H1 (cell line): ENCODE results near the gene USP36. TPM values are rescaled to one million over a fixed set of nuclear protein-coding genes. Genes with fewer than 3 reads are reported as not detected.

Experiments used
- CTCF ChIA-PET: fragments of 300-600 bp; sonication (Branson Sonifier 250); formaldehyde crosslinking; loops from one replicate; lab custom pipeline; 2021; ENCODE audit not compliant: partially characterized antibody; lab: Charles Lee
- POLR2A ChIA-PET: fragments of 300-600 bp; sonication (Branson Sonifier 250); formaldehyde crosslinking; loops from one replicate; lab custom pipeline; 2021; ENCODE audit warnings: inconsistent platforms; ENCODE audit not compliant: partially characterized antibody; lab: Charles Lee
- DNase-seq, 2 experiments: peaks; one replicate each; pipeline versions ENCODE4 v3.0.0 to v3.0.0-alpha.2; 2010 to 2022; ENCODE audit warnings: low spot score in 2 of 2, low read depth in 1 of 2, mixed read lengths in 1 of 2
- FAIRE-seq: peaks from 2 replicates; lab custom pipeline; 2011; peaks lifted over from hg19 to GRCh38; lab: Jason Lieb, UNC
- H2AFZ ChIP-seq: 2 replicates; pipeline ENCODE4 v1.8.1; 2012; ENCODE audit warnings: low read length, inconsistent platforms
- H2AK5ac ChIP-seq: 2 replicates; pipeline ENCODE4 v1.6.1; 2013; ENCODE audit warnings: low read depth, low read length
- H2BK120ac ChIP-seq: replicated peaks from 2 replicates; pipeline ENCODE3; 2013; ENCODE audit warnings: low read depth, low read length, inconsistent platforms
- H2BK12ac ChIP-seq: 2 replicates; pipeline ENCODE4 v1.6.1; 2013; ENCODE audit warnings: low read depth, low read length
- H2BK15ac ChIP-seq: 2 replicates; pipeline ENCODE4 v1.6.1; 2013; ENCODE audit warnings: low read length
- H2BK20ac ChIP-seq: 2 replicates; pipeline ENCODE4 v1.6.1; 2013; ENCODE audit warnings: low read length
- H2BK5ac ChIP-seq: 2 replicates; pipeline ENCODE4 v1.6.1; 2013; ENCODE audit warnings: low read depth, low read length
- H3K14ac ChIP-seq: 2 replicates; pipeline ENCODE4 v1.6.1; 2013; ENCODE audit warnings: inconsistent platforms; ENCODE audit not compliant: insufficient read length
- H3K18ac ChIP-seq: 2 replicates; pipeline ENCODE4 v1.6.1; 2013; ENCODE audit warnings: low read length; ENCODE audit errors: extremely low read depth
- H3K23ac ChIP-seq: 2 replicates; pipeline ENCODE4 v1.6.1; 2013; ENCODE audit warnings: inconsistent platforms; ENCODE audit not compliant: insufficient read length
- H3K23me2 ChIP-seq: 2 replicates; pipeline ENCODE4 v1.6.1; 2013; ENCODE audit warnings: low read depth, low read length
- H3K27ac ChIP-seq: 2 replicates; pipeline ENCODE4 v1.6.1; 2011; ENCODE audit warnings: low read depth, low read length, inconsistent platforms
- H3K27me3 ChIP-seq, 4 experiments: replicated peaks in 1 of 4; 1 replicate in 1 of 4; 2 replicates in 3 of 4; pipeline versions ENCODE4 v1.6.1 to v1.8.1; 2011 to 2013; ENCODE audit warnings: low read length in 3 of 4, mild to moderate bottlenecking in 3 of 4, inconsistent platforms in 2 of 4, mixed read lengths in 2 of 4, moderate library complexity in 1 of 4; ENCODE audit not compliant: control insufficient read depth in 3 of 4, insufficient read depth in 3 of 4; ENCODE audit errors: extremely low read depth in 1 of 4
- H3K36me3 ChIP-seq, 4 experiments: 2 replicates each; pipeline versions ENCODE4 v1.6.1 to v1.8.1; 2011 to 2013; ENCODE audit warnings: mild to moderate bottlenecking in 4 of 4, low read length in 3 of 4, moderate library complexity in 2 of 4, control low read depth in 1 of 4, inconsistent platforms in 1 of 4; ENCODE audit not compliant: insufficient read depth in 4 of 4, control insufficient read depth in 2 of 4
- H3K4ac ChIP-seq: replicated peaks from 2 replicates; pipeline ENCODE3; 2013; ENCODE audit warnings: low read length, low read depth, mixed read lengths, inconsistent platforms; ENCODE audit not compliant: insufficient read length
- H3K4me1 ChIP-seq, 4 experiments: replicated peaks in 1 of 4; 1 replicate in 1 of 4; 2 replicates in 3 of 4; pipeline versions ENCODE4 v1.6.1 to v1.8.1; 2011 to 2013; ENCODE audit warnings: low read length in 3 of 4, inconsistent platforms in 2 of 4, mixed read lengths in 1 of 4; ENCODE audit not compliant: insufficient read depth in 4 of 4, control insufficient read depth in 3 of 4
- H3K4me2 ChIP-seq, 2 experiments: 2 replicates each; pipeline versions ENCODE4 v1.6.1 to v1.8.1; 2011 to 2013; ENCODE audit warnings: low read depth in 2 of 2, low read length in 2 of 2, control low read depth in 1 of 2, inconsistent platforms in 1 of 2, mild to moderate bottlenecking in 1 of 2; ENCODE audit not compliant: insufficient read depth in 1 of 2
- H3K4me3 ChIP-seq, 4 experiments: fragments of 200-600, 300-600 bp in 1 of 4; sonication (generic), shearing (Covaris generic), sonication (Bioruptor Twin) in 1 of 4; 2 replicates each; pipeline versions ENCODE4 v1.5.1 to v1.8.1; 2011 to 2016; ENCODE audit warnings: low read length in 4 of 4, low read depth in 3 of 4, control low read depth in 2 of 4, inconsistent platforms in 2 of 4, mild to moderate bottlenecking in 2 of 4, mixed read lengths in 1 of 4, moderate library complexity in 1 of 4; ENCODE audit not compliant: insufficient read depth in 2 of 4; ENCODE audit errors: extremely low read depth in 1 of 4
- H3K56ac ChIP-seq: replicated peaks from 2 replicates; pipeline ENCODE3; 2013; ENCODE audit warnings: low read depth, mild to moderate bottlenecking, mixed read lengths, low read length, inconsistent platforms; ENCODE audit not compliant: insufficient read length
- H3K79me1 ChIP-seq: 2 replicates; pipeline ENCODE4 v1.6.1; 2013; ENCODE audit warnings: low read depth, low read length, control low read depth
- H3K79me2 ChIP-seq, 2 experiments: 2 replicates each; pipeline versions ENCODE4 v1.6.1 to v1.8.1; 2012 to 2013; ENCODE audit warnings: low read length in 2 of 2, mild to moderate bottlenecking in 2 of 2, inconsistent platforms in 1 of 2; ENCODE audit not compliant: insufficient read depth in 2 of 2, control insufficient read depth in 1 of 2
- H3K9ac ChIP-seq, 4 experiments: replicated peaks in 1 of 4; 1 replicate in 1 of 4; 2 replicates in 3 of 4; pipeline versions ENCODE4 v1.6.1 to v1.8.1; 2011 to 2013; ENCODE audit warnings: low read depth in 3 of 4, low read length in 3 of 4, control low read depth in 2 of 4, mild to moderate bottlenecking in 2 of 4, moderate library complexity in 2 of 4, inconsistent platforms in 1 of 4; ENCODE audit errors: extremely low read depth in 1 of 4
- H3K9me3 ChIP-seq, 2 experiments: 2 replicates each; pipeline versions ENCODE4 v1.6.1 to v1.8.1; 2012 to 2013; ENCODE audit warnings: mild to moderate bottlenecking in 2 of 2, moderate library complexity in 2 of 2, control low read depth in 1 of 2, inconsistent platforms in 1 of 2, low read depth in 1 of 2, low read length in 1 of 2, mixed read lengths in 1 of 2; ENCODE audit not compliant: insufficient read depth in 2 of 2
- H4K20me1 ChIP-seq, 2 experiments: replicated peaks in 1 of 2; 2 replicates each; pipeline versions ENCODE3 to v1.8.1; 2011 to 2013; ENCODE audit warnings: inconsistent platforms in 2 of 2, low read length in 2 of 2, mild to moderate bottlenecking in 1 of 2; ENCODE audit not compliant: insufficient read depth in 2 of 2, control insufficient read depth in 1 of 2
- H4K5ac ChIP-seq: 2 replicates; pipeline ENCODE4 v1.6.1; 2013; ENCODE audit warnings: low read length, low read depth, mixed read lengths, inconsistent platforms; ENCODE audit not compliant: insufficient read length
- H4K8ac ChIP-seq: 2 replicates; pipeline ENCODE4 v1.8.0; 2013; ENCODE audit warnings: mild to moderate bottlenecking, moderate library complexity, low read length, inconsistent platforms; ENCODE audit not compliant: insufficient read depth; ENCODE audit errors: extremely low read depth
- H4K91ac ChIP-seq: replicated peaks from 2 replicates; pipeline ENCODE3; 2013; ENCODE audit warnings: low read length, mixed read lengths, inconsistent platforms; ENCODE audit not compliant: insufficient read length
- CBX5 ChIP-seq: fragments of 300-800, 300-1000 bp; sonication (generic); IDR thresholded peaks from 2 replicates; pipeline ENCODE4 v1.7.1; 2016; ENCODE audit warnings: antibody characterized with exemption, low read length, low read depth
- EP300 ChIP-seq, 2 experiments: IDR thresholded peaks; 1 replicate in 1 of 2; 2 replicates in 1 of 2; pipeline ENCODE4 v1.6.1; 2011 to 2012; ENCODE audit warnings: low read depth in 2 of 2, low read length in 2 of 2, mild to moderate bottlenecking in 2 of 2, borderline replicate concordance in 1 of 2, inconsistent platforms in 1 of 2, moderate library complexity in 1 of 2
- KDM1A ChIP-seq: fragments of 200-600, 300-600 bp; sonication (generic); IDR thresholded peaks from 2 replicates; pipeline ENCODE4 v1.7.1; 2016; ENCODE audit warnings: mild to moderate bottlenecking, low read length, borderline replicate concordance
- WGBS, 2 experiments: shearing (Covaris generic) in 1 of 2; methylation state at CpG; one replicate each; pipeline versions ENCODE4 v1.1.6 to v1.1.7; 2013 to 2015; ENCODE audit warnings: low lambda C conversion rate in 2 of 2, mixed read lengths in 2 of 2, inconsistent platforms in 1 of 2, low coverage in 1 of 2, missing lambda C conversion rate in 1 of 2; ENCODE audit not compliant: insufficient replicate concordance in 2 of 2, insufficient coverage in 1 of 2, insufficient read length in 1 of 2; ENCODE audit errors: extremely low coverage in 1 of 2, missing lambda C conversion rate in 1 of 2; 5-methylcytosine and 5-hydroxymethylcytosine counted together
- polyA plus RNA-seq, 7 experiments: library from polyadenylated mRNA; depleted of rRNA in 3 of 7; stranded (reverse) in 5 of 7; unstranded in 2 of 7; fragments of >200 nt in 5 of 7; fragments of 200-250 nt in 2 of 7; gene quantifications; 1 replicate in 5 of 7; 2 replicates in 1 of 7; 4 replicates in 1 of 7; pipeline versions ENCODE4 v1.2.1 to v1.2.3, GENCODE V29; 2011 to 2013; ENCODE audit warnings: missing spikeins in 2 of 7, mixed read lengths in 2 of 7
- total RNA-seq: library from RNA; stranded (reverse); fragmentation: NEBNext Ultra II Directional; extraction: Animal tissue kit (Norgen Biotek cat#: 25700); gene quantifications from 2 replicates; pipeline ENCODE4 v1.2.1, GENCODE V29; 2021
- TF ChIP-seq, protein P1 (sequence below): IDR thresholded peaks from 2 replicates; pipeline ENCODE4 v1.6.1; 2012; ENCODE audit warnings: inconsistent platforms

Gene USP36
- total and polyA plus RNA-seq, 2 of the 8 experiments (the other 6 are each of a cell fraction or from before 2014, with no cell fraction given): 40.7 to 67.7 TPM

DNA sequence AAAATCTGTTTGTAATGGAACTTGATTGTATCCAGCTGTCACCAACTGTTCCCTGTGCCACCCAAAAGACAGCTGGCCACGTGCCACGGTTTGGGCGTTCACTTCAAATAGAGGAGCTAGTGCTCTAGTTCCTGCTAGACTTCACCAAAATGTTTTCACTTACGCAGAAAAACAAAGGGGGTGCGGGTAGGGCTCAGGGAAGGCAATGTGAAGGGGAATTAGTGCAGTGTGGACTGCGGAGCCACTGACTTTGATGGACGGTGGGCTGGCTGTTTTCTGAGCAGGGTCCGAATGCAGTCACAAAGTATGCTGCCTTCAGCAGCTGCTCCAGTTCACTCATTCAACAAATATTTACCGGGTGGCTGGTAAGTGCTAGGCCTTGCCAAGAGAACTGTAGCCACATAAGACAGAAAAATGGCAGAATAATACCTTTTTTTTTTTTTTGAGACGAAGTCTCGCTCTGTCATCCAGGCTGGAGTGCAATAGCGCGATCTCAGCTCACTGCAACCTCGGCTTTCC lies 50.9 kb downstream of the USP36 start:
- Histone ChIP-seq H3K14ac (no peak overlapping the region), H3K9ac (no peak overlapping the region), H3K4ac (no peak overlapping the region), H4K20me1 (no peaks in the 10 kb centered on the region), H2AFZ (no peak overlapping the region), H3K4me3 (no peak overlapping the region), H3K23ac (no peak overlapping the region), H3K23me2 (peaks cover 2% of the 10 kb centered on the region; the same call in 1 of the 2 replicates), H2BK12ac (no peak overlapping the region), H3K79me1 (no peaks in the 10 kb centered on the region), H3K36me3 (peaks cover 0 to 16% (median 0%) of the 10 kb centered on the region in 4 experiments; a peak in 3 of 8 replicates), H2AK5ac (no peak overlapping the region), H3K79me2 (no peaks in the 10 kb centered on the region), H2BK15ac (no peak overlapping the region), H3K56ac (no peak overlapping the region), H4K8ac (no peak overlapping the region), H3K27ac (no peak overlapping the region), H3K4me1 (no peaks in the 10 kb centered on the region), H3K18ac (no peak overlapping the region), H4K91ac (no peak overlapping the region), H3K4me2 (no peak overlapping the region), H2BK5ac (no peak overlapping the region), H2BK20ac (no peak overlapping the region), H4K5ac (no peak overlapping the region), H2BK120ac (no peak overlapping the region), H3K27me3 (no peaks in the 10 kb centered on the region; a peak in 1 of 7 replicates), H3K9me3 (no peaks in the 10 kb centered on the region)
- 91% methylated on average over 14 of the region's 14 CpGs; no CpG with 5 or more reads in 1 of the 2 experiments for WGBS, 2 experiments
- FAIRE-seq (no peak), DNase-seq (no peak)
- ChIA-PET POLR2A (interaction anchor here (0.7 to 1.4 kb wide), 2 partner anchors 8 to 116 kb away, joined by 3 read pairs; no protein-coding TSS in a partner anchor), CTCF (interaction anchor here (0.6 to 1.5 kb wide), 4 partner anchors 38 to 252 kb away, joined by 3 to 4 read pairs (median 3); no protein-coding TSS in a partner anchor)
- TF ChIP-seq KDM1A (no peak), EP300 (IDR thresholded peaks at IDR 0.05; ENCODE audit: borderline replicate concordance in 1 of 2, low read depth in 2 of 2, low read length in 2 of 2) (no peak), CBX5 (no peak)
- TF ChIP-seq, protein P1, sequence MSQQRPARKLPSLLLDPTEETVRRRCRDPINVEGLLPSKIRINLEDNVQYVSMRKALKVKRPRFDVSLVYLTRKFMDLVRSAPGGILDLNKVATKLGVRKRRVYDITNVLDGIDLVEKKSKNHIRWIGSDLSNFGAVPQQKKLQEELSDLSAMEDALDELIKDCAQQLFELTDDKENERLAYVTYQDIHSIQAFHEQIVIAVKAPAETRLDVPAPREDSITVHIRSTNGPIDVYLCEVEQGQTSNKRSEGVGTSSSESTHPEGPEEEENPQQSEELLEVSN: no peak
